ENCODE measurements around the gene HDAC11. TPM values are rescaled to one million over a fixed set of nuclear protein-coding genes. Genes with fewer than 3 reads are reported as not detected.

The HDAC11 gene
- total and polyA plus RNA-seq, 10 donors = 2.5 to 11.2 (median 6.3) TPM

DNA sequence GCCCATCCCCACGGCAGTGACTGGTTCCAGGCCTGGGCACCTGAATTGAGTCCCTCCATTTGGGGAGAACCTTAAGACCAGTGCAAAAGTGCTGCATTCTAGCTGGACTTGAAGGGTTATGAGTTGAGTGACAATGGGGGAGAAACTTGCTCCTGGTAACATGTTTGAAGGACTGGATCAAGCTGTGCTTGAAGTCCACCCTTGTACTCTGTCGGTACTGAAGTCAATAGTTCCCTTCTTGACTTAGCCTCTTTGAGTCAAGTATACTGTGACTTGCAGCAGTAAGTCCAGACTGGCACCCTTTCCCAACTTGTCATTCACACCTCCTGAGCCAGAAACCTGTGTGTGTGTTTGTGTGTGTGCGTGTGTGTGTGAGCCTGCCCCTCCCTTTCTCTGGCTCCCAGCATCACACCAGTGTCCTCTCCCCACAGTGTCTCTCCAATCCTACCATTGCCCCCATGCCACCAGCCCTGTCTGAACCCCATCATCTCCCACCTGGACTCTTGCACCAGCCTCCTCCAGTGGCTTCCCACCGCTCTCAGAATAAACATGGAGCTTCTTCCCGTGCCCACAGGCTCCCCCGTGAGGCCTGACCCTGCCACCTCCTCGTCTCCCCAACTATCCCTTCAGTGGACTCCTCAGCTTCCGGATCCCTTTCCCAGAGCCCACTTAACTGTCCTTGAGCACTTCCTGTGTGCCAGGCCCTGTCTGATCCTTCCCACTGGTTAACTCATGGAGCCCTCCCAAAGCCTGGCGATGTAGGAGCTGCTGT, 58.6 kb downstream of the HDAC11 start:
- TF ChIP-seq POLR2A (IDR thresholded peaks at IDR 0.05) (no peak), POLR2AphosphoS5 (IDR thresholded peaks at IDR 0.05) (no peak)
- TF ChIP-seq, protein P1, sequence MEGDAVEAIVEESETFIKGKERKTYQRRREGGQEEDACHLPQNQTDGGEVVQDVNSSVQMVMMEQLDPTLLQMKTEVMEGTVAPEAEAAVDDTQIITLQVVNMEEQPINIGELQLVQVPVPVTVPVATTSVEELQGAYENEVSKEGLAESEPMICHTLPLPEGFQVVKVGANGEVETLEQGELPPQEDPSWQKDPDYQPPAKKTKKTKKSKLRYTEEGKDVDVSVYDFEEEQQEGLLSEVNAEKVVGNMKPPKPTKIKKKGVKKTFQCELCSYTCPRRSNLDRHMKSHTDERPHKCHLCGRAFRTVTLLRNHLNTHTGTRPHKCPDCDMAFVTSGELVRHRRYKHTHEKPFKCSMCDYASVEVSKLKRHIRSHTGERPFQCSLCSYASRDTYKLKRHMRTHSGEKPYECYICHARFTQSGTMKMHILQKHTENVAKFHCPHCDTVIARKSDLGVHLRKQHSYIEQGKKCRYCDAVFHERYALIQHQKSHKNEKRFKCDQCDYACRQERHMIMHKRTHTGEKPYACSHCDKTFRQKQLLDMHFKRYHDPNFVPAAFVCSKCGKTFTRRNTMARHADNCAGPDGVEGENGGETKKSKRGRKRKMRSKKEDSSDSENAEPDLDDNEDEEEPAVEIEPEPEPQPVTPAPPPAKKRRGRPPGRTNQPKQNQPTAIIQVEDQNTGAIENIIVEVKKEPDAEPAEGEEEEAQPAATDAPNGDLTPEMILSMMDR (IDR thresholded peaks at IDR 0.05 in 8 of 11, conservative IDR thresholded peaks at IDR 0.05 in 3 of 11) = no peak
- H3K4me3 ChIP-seq = no peak overlapping the region
- peaks cover 0 to 50% (median 0%) of the 10 kb centered on the region in 7 donors for H3K27me3 ChIP-seq (replicated peaks in 1 of 7)
- 76 to 88% (median 80%) methylated on average over 8 to 9 of the region's 9 CpGs for WGBS, 5 donors
- H3K4me1 ChIP-seq = peaks cover 0 to 11% (median 4%) of the 10 kb centered on the region in 6 donors
- no peak overlapping the region for H3K27ac ChIP-seq
- H3K36me3 ChIP-seq = no peaks in the 10 kb centered on the region
- peak; percentile 50 for DNase-seq
- peaks cover 0 to 14% (median 5%) of the 10 kb centered on the region in 8 donors for H3K9me3 ChIP-seq
- intact Hi-C loops (cut with DNase I; ENCODE audit: low total_unique reads) = no loop called here

DNA sequence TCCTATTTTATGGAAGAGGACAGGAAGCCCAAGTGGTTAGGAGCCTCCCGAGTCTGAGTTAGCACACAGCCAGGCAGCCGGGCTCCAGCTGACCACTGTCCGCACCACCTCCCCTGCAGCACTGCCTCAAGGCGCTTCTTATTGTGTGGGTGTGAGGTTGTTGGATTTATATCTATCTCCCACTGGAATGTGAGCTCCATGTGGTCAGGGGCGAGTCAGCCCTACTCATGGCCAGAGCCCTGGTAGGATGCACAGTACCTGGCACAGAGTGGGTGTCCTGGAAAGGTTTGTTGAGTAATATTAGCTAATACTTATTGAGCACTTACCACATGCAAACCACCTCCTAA, 59.2 kb downstream of the HDAC11 start:
- no peaks in the 10 kb centered on the region for H3K36me3 ChIP-seq
- peaks cover 0 to 14% (median 5%) of the 10 kb centered on the region in 8 donors for H3K9me3 ChIP-seq
- intact Hi-C loops (cut with DNase I; ENCODE audit: low total_unique reads) = no loop called here
- peaks cover 0 to 56% (median 0%) of the 10 kb centered on the region in 7 donors for H3K27me3 ChIP-seq (replicated peaks in 1 of 7)
- no peak overlapping the region for H3K4me3 ChIP-seq
- TF ChIP-seq POLR2AphosphoS5 (IDR thresholded peaks at IDR 0.05) = no peak
- TF ChIP-seq POLR2A (IDR thresholded peaks at IDR 0.05) = no peak
- TF ChIP-seq, protein P1 (IDR thresholded peaks at IDR 0.05 in 8 of 11, conservative IDR thresholded peaks at IDR 0.05 in 3 of 11) = no peak
- H3K4me1 ChIP-seq = peaks cover 0 to 11% (median 4%) of the 10 kb centered on the region in 6 donors
- 78 to 86% (median 80%) methylated on average over 2 to 5 of the region's 5 CpGs for WGBS, 5 donors
- no peak overlapping the region for H3K27ac ChIP-seq
- DNase-seq = peak; percentile 24

DNA sequence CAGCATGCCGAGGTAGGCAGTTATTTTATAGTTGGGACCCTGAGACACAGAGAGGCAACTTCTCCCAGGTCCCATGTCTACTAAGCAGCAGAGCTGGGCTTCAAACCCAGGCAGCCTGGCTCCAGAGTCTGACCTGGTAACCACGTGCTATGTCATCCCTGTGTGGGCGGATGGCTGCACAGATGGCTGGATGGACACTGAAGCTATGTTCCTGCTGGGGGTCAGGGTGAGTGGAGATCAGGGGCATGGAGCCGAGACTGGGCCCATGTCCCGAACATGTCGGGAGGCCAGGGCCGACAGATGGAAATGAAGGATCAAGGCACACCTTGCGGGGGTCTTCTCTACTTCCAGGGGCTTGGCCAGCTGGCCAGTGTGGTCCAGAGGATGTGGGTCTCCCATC, 59.6 kb downstream of the HDAC11 start:
- H3K27me3 ChIP-seq (replicated peaks in 1 of 7) = peaks cover 0 to 58% (median 0%) of the 10 kb centered on the region in 7 donors
- H3K4me3 ChIP-seq = no peak overlapping the region
- 81 to 90% (median 86%) methylated on average over 8 of the region's 8 CpGs for WGBS, 5 donors
- TF ChIP-seq, protein P1 (IDR thresholded peaks at IDR 0.05 in 8 of 11, conservative IDR thresholded peaks at IDR 0.05 in 3 of 11) = no peak
- TF ChIP-seq POLR2AphosphoS5 (IDR thresholded peaks at IDR 0.05) (no peak), POLR2A (IDR thresholded peaks at IDR 0.05) (no peak)
- H3K36me3 ChIP-seq = no peaks in the 10 kb centered on the region
- H3K27ac ChIP-seq = no peak overlapping the region
- peaks cover 0 to 11% (median 4%) of the 10 kb centered on the region in 6 donors for H3K4me1 ChIP-seq
- intact Hi-C loops (cut with DNase I; ENCODE audit: low total_unique reads) = no loop called here
- DNase-seq = peak; percentile 53
- H3K9me3 ChIP-seq = peaks cover 0 to 14% (median 5%) of the 10 kb centered on the region in 8 donors

DNA sequence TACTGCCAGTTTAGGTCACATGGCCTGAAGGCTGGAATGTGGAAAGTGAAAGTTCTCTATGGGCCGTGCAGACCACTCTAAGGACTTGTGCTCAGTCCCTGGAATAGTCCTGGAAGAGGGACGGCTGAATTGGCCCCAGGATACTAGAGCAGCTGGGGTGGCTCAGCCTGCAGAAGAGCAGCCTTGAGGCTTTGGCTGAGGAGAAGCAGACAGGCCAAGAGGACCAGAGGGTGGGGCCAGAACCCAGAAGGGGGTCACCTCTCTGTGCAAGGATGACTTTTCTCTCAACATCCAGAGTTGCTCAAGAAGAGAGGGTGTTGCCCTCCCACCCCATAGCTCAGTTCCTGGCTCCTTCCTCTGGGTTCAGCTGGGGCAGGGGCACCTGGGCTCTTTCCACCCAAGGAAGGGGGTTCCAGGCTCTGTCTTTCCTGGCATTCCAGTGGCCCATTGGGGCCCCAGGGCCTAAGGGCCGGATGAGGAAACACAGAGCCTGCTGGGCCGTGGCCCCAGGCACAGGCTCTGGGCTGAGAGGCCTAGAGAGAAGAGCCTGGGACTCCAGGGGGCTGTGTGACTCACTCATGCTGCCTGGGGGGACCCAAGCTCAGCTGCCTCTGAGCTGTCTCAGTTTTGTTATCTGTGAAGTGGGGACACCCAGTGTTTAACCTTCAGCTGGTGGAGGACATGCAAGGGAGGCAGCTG, 60.3 kb downstream of the HDAC11 start:
- TF ChIP-seq POLR2A (IDR thresholded peaks at IDR 0.05) (no peak), POLR2AphosphoS5 (IDR thresholded peaks at IDR 0.05) (no peak)
- TF ChIP-seq, protein P1 (IDR thresholded peaks at IDR 0.05 in 8 of 11, conservative IDR thresholded peaks at IDR 0.05 in 3 of 11) = no peak
- Histone ChIP-seq H3K9me3 (peaks cover 0 to 14% (median 5%) of the 10 kb centered on the region in 8 donors), H3K4me3 (no peak overlapping the region), H3K27ac (no peak overlapping the region), H3K36me3 (no peaks in the 10 kb centered on the region), H3K27me3 (replicated peaks in 1 of 7) (peaks cover 0 to 50% (median 0%) of the 10 kb centered on the region in 7 donors), H3K4me1 (peaks cover 0 to 16% (median 4%) of the 10 kb centered on the region in 6 donors)
- intact Hi-C loops (cut with DNase I; ENCODE audit: low total_unique reads) = no loop called here
- DNase-seq = peak; percentile 41
- WGBS, 5 donors = 66 to 83% (median 80%) methylated on average over 2 to 4 of the region's 4 CpGs
